Osteoblast (primary cell): Measurements from ENCODE around the gene SCGB3A2. TPM values are rescaled to one million over a fixed set of nuclear protein-coding genes. Genes with fewer than 3 reads are reported as not detected.

Experiments used
- DNase-seq: peaks from one replicate; pipeline ENCODE4 v3.0.0; 2011; ENCODE audit warnings: low spot score, mixed read lengths; ENCODE audit not compliant: insufficient read length; ENCODE audit errors: missing footprints
- H2AFZ ChIP-seq: 2 replicates; pipeline ENCODE4 v1.6.0; 2011; ENCODE audit warnings: mild to moderate bottlenecking, low read length
- H3K27ac ChIP-seq: 2 replicates; pipeline ENCODE4 v1.5.1; 2011; ENCODE audit warnings: mild to moderate bottlenecking, low read depth, low read length, moderate library complexity
- H3K27me3 ChIP-seq: 2 replicates; pipeline ENCODE4 v1.6.0; 2012; ENCODE audit warnings: mild to moderate bottlenecking, control low read depth, inconsistent platforms, low read length, moderate library complexity; ENCODE audit not compliant: insufficient read depth
- H3K36me3 ChIP-seq: 2 replicates; pipeline ENCODE4 v1.5.1; 2011; ENCODE audit warnings: mild to moderate bottlenecking, low read length, control low read depth, moderate library complexity; ENCODE audit not compliant: insufficient read depth
- H3K4me1 ChIP-seq: 2 replicates; pipeline ENCODE4 v1.5.1; 2011; ENCODE audit warnings: mild to moderate bottlenecking, low read length, control low read depth, moderate library complexity; ENCODE audit not compliant: insufficient read depth
- H3K4me2 ChIP-seq: 2 replicates; pipeline ENCODE4 v1.6.0; 2011; ENCODE audit warnings: mild to moderate bottlenecking, low read length; ENCODE audit not compliant: insufficient read depth
- H3K4me3 ChIP-seq: fragments of 200-600 bp; sonication (generic); 3 replicates; pipeline ENCODE4 v1.5.1; 2012; ENCODE audit warnings: mild to moderate bottlenecking, low read length, inconsistent platforms; ENCODE audit not compliant: insufficient read depth
- H3K79me2 ChIP-seq: 2 replicates; pipeline ENCODE4 v1.6.0; 2012; ENCODE audit warnings: mild to moderate bottlenecking, low read length, control low read depth, inconsistent platforms; ENCODE audit not compliant: insufficient read depth
- H3K9me3 ChIP-seq: 2 replicates; pipeline ENCODE4 v1.5.1; 2011; ENCODE audit warnings: low read depth, low read length, control low read depth
- H4K20me1 ChIP-seq: 2 replicates; pipeline ENCODE4 v1.6.0; 2012; ENCODE audit warnings: mild to moderate bottlenecking, low read length, control low read depth; ENCODE audit not compliant: insufficient read depth
- total RNA-seq: library from RNA; depleted of rRNA; stranded (reverse); fragments of >200 nt; gene quantifications from 2 replicates; pipeline ENCODE4 v1.2.3, GENCODE V29; 2012
- TF ChIP-seq, protein P1 (sequence below): IDR thresholded peaks from 2 replicates; pipeline ENCODE4 v1.5.1; 2011; ENCODE audit warnings: mild to moderate bottlenecking, low read depth, low read length, moderate library complexity; ENCODE audit errors: extremely low read depth

Gene SCGB3A2
- total RNA-seq, 1 donor, result not detected

GRCh38 chr5:147853372-147853987 lies 25.0 kb upstream of the SCGB3A2 start:
- DNase-seq, result no peak
- H2AFZ ChIP-seq, result no peak overlapping the region
- TF ChIP-seq, protein P1, sequence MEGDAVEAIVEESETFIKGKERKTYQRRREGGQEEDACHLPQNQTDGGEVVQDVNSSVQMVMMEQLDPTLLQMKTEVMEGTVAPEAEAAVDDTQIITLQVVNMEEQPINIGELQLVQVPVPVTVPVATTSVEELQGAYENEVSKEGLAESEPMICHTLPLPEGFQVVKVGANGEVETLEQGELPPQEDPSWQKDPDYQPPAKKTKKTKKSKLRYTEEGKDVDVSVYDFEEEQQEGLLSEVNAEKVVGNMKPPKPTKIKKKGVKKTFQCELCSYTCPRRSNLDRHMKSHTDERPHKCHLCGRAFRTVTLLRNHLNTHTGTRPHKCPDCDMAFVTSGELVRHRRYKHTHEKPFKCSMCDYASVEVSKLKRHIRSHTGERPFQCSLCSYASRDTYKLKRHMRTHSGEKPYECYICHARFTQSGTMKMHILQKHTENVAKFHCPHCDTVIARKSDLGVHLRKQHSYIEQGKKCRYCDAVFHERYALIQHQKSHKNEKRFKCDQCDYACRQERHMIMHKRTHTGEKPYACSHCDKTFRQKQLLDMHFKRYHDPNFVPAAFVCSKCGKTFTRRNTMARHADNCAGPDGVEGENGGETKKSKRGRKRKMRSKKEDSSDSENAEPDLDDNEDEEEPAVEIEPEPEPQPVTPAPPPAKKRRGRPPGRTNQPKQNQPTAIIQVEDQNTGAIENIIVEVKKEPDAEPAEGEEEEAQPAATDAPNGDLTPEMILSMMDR, result no peak

GRCh38 chr5:147854331-147854730 lies 24.2 kb upstream of the SCGB3A2 start:
- Histone ChIP-seq H3K27ac (no peak overlapping the region), H3K36me3 (no peaks in the 10 kb centered on the region), H3K27me3 (no peaks in the 10 kb centered on the region), H3K9me3 (no peaks in the 10 kb centered on the region), H3K4me2 (no peak overlapping the region), H2AFZ (no peak overlapping the region), H3K79me2 (no peaks in the 10 kb centered on the region), H3K4me3 (no peak overlapping the region), H3K4me1 (no peaks in the 10 kb centered on the region), H4K20me1 (no peaks in the 10 kb centered on the region)
- TF ChIP-seq, protein P1, result no peak
- DNase-seq, result no peak

More at GRCh38 chr5:147853372-147853987, 25.0 kb upstream of the SCGB3A2 start:
- H3K79me2 ChIP-seq, result no peaks in the 10 kb centered on the region
- no peaks in the 10 kb centered on the region for H4K20me1 ChIP-seq
- no peak overlapping the region for H3K4me2 ChIP-seq
- H3K9me3 ChIP-seq, result no peaks in the 10 kb centered on the region
- H3K27me3 ChIP-seq, result no peaks in the 10 kb centered on the region
- no peaks in the 10 kb centered on the region for H3K36me3 ChIP-seq
- no peaks in the 10 kb centered on the region for H3K4me1 ChIP-seq
- H3K4me3 ChIP-seq, result no peak overlapping the region
- no peak overlapping the region for H3K27ac ChIP-seq

- Histone ChIP-seq H3K27me3 (no peaks in the 10 kb centered on the region), H4K20me1 (no peaks in the 10 kb centered on the region)
- TF ChIP-seq, protein P1, result no peak
Measured at GRCh38 chr5:147854894-147855773, 23.4 kb upstream of the SCGB3A2 start.

GRCh38 chr5:147855774-147856069 lies 22.8 kb upstream of the SCGB3A2 start:
- Histone ChIP-seq H3K9me3 (no peaks in the 10 kb centered on the region), H3K4me2 (no peak overlapping the region), H3K4me1 (no peaks in the 10 kb centered on the region), H3K4me3 (no peak overlapping the region), H2AFZ (no peak overlapping the region), H4K20me1 (no peaks in the 10 kb centered on the region), H3K27ac (no peak overlapping the region), H3K27me3 (no peaks in the 10 kb centered on the region), H3K36me3 (no peaks in the 10 kb centered on the region), H3K79me2 (no peaks in the 10 kb centered on the region)
- TF ChIP-seq, protein P1, result no peak
- no peak for DNase-seq

More at GRCh38 chr5:147854894-147855773, 23.4 kb upstream of the SCGB3A2 start:
- Histone ChIP-seq H3K4me3 (no peak overlapping the region), H3K36me3 (no peaks in the 10 kb centered on the region), H3K27ac (no peak overlapping the region), H3K4me2 (no peak overlapping the region), H2AFZ (no peak overlapping the region), H3K4me1 (no peaks in the 10 kb centered on the region), H3K9me3 (no peaks in the 10 kb centered on the region), H3K79me2 (no peaks in the 10 kb centered on the region)
- DNase-seq, result no peak
